H7 (cell line): ENCODE results near the gene CYLC2. TPM values are rescaled to one million over a fixed set of nuclear protein-coding genes. Genes with fewer than 3 reads are reported as not detected.

Experiments used
- DNase-seq: peaks from one replicate; pipeline ENCODE4 v3.0.0; 2012
- H3K27me3 ChIP-seq: 2 replicates; pipeline ENCODE4 v1.6.0; 2011; ENCODE audit warnings: mild to moderate bottlenecking, low read length; ENCODE audit not compliant: control insufficient read depth, insufficient read depth
- H3K36me3 ChIP-seq: replicated peaks from 2 replicates; pipeline ENCODE4 v1.5.1; 2011; ENCODE audit warnings: low read length; ENCODE audit not compliant: control insufficient read depth, insufficient read depth
- H3K4me3 ChIP-seq: 2 replicates; pipeline ENCODE4 v1.5.1; 2011; ENCODE audit warnings: low read depth, mild to moderate bottlenecking, control low read depth, low read length, moderate library complexity; ENCODE audit not compliant: insufficient read depth
- total RNA-seq: library from RNA; depleted of rRNA; stranded (reverse); fragments of >200 nt; shearing (Covaris generic); gene quantifications from 2 replicates; pipeline ENCODE4 v1.2.3, GENCODE V29; 2014; rRNA removed

The CYLC2 gene
- total RNA-seq, result not detected in 2 replicates

GRCh38 chr9:102995033-102995432 is at the start of gene CYLC2:
TSS of gene CYLC2 (plus strand) at chr9:102995333. CDS start at chr9:102995381, 48 bp downstream.
- DNase-seq, result no peak
- H3K4me3 ChIP-seq, result no peak within 1 kb of the TSS
- no peaks in the 10 kb centered on the region for H3K27me3 ChIP-seq
- no peaks in the 10 kb centered on the region for H3K36me3 ChIP-seq

- no peaks in the 10 kb centered on the region for H3K36me3 ChIP-seq
- DNase-seq, result no peak
- no peaks in the 10 kb centered on the region for H3K27me3 ChIP-seq
- H3K4me3 ChIP-seq, result no peak overlapping the region
Measured at GRCh38 chr9:102950346-102950745, 44.8 kb upstream of the CYLC2 start.

- Histone ChIP-seq H3K4me3 (no peak overlapping the region), H3K36me3 (no peaks in the 10 kb centered on the region), H3K27me3 (no peaks in the 10 kb centered on the region)
- DNase-seq, result no peak
Measured at GRCh38 chr9:102966999-102967398, 28.1 kb upstream of the CYLC2 start.

- H3K27me3 ChIP-seq, result no peaks in the 10 kb centered on the region
- no peaks in the 10 kb centered on the region for H3K36me3 ChIP-seq
Measured at GRCh38 chr9:102967979-102968378, 27.2 kb upstream of the CYLC2 start.

GRCh38 chr9:102972780-102973179 is 22.4 kb upstream of the CYLC2 start:
- no peaks in the 10 kb centered on the region for H3K27me3 ChIP-seq
- H3K36me3 ChIP-seq, result no peaks in the 10 kb centered on the region
- DNase-seq, result no peak
- H3K4me3 ChIP-seq, result no peak overlapping the region

More at GRCh38 chr9:102967979-102968378, 27.2 kb upstream of the CYLC2 start:
- H3K4me3 ChIP-seq, result no peak overlapping the region
- no peak for DNase-seq

- no peaks in the 10 kb centered on the region for H3K27me3 ChIP-seq
- no peak for DNase-seq
- no peaks in the 10 kb centered on the region for H3K36me3 ChIP-seq
- no peak overlapping the region for H3K4me3 ChIP-seq
Measured at GRCh38 chr9:102974530-102974929, 20.6 kb upstream of the CYLC2 start.

- H3K36me3 ChIP-seq, result no peaks in the 10 kb centered on the region
- H3K4me3 ChIP-seq, result no peak overlapping the region
- no peaks in the 10 kb centered on the region for H3K27me3 ChIP-seq
- DNase-seq, result no peak
Measured at GRCh38 chr9:102975251-102975650, 19.9 kb upstream of the CYLC2 start.

- DNase-seq, result no peak
- no peak overlapping the region for H3K4me3 ChIP-seq
- no peaks in the 10 kb centered on the region for H3K27me3 ChIP-seq
- no peaks in the 10 kb centered on the region for H3K36me3 ChIP-seq
Measured at GRCh38 chr9:102985162-102985895, 9.8 kb upstream of the CYLC2 start.

- Histone ChIP-seq H3K36me3 (no peaks in the 10 kb centered on the region), H3K4me3 (no peak overlapping the region), H3K27me3 (no peaks in the 10 kb centered on the region)
- no peak for DNase-seq
Measured at GRCh38 chr9:102986425-102986824, 8.7 kb upstream of the CYLC2 start.

GRCh38 chr9:103003689-103004088 is 8.6 kb downstream of the CYLC2 start:
- Histone ChIP-seq H3K36me3 (no peaks in the 10 kb centered on the region), H3K4me3 (no peak overlapping the region), H3K27me3 (no peaks in the 10 kb centered on the region)
- DNase-seq, result no peak

- Histone ChIP-seq H3K27me3 (no peaks in the 10 kb centered on the region), H3K4me3 (no peak overlapping the region), H3K36me3 (no peaks in the 10 kb centered on the region)
- no peak for DNase-seq
Measured at GRCh38 chr9:103014242-103014641, 19.1 kb downstream of the CYLC2 start.

- no peaks in the 10 kb centered on the region for H3K36me3 ChIP-seq
- no peaks in the 10 kb centered on the region for H3K27me3 ChIP-seq
- H3K4me3 ChIP-seq, result no peak overlapping the region
- no peak for DNase-seq
Measured at GRCh38 chr9:103025796-103026195, 30.7 kb downstream of the CYLC2 start.

GRCh38 chr9:103037508-103038477 is 42.7 kb downstream of the CYLC2 start:
- no peak for DNase-seq
- H3K27me3 ChIP-seq, result 0 out of 2 replicates have a peak, but pooled peaks cover 2% of the 10 kb centered on the region
- no peaks in the 10 kb centered on the region for H3K36me3 ChIP-seq
- H3K4me3 ChIP-seq, result no peak overlapping the region

GRCh38 chr9:103041961-103042360 is 46.8 kb downstream of the CYLC2 start:
- Histone ChIP-seq H3K27me3 (0 out of 2 replicates have a peak, but pooled peaks cover 2% of the 10 kb centered on the region), H3K4me3 (no peak overlapping the region), H3K36me3 (no peaks in the 10 kb centered on the region)
- DNase-seq, result no peak
